NCI-H2107 (cell line): Measurements from ENCODE around the gene LDHD.

Experiments used
- DNase-seq: peaks from one replicate; lab custom pipeline; 2025; lab: John Stamatoyannopoulos, UW

Gene LDHD

GRCh38 chr16:75114179-75114945 is 2.2 kb downstream of the LDHD start:
- no peak for DNase-seq

DNA sequence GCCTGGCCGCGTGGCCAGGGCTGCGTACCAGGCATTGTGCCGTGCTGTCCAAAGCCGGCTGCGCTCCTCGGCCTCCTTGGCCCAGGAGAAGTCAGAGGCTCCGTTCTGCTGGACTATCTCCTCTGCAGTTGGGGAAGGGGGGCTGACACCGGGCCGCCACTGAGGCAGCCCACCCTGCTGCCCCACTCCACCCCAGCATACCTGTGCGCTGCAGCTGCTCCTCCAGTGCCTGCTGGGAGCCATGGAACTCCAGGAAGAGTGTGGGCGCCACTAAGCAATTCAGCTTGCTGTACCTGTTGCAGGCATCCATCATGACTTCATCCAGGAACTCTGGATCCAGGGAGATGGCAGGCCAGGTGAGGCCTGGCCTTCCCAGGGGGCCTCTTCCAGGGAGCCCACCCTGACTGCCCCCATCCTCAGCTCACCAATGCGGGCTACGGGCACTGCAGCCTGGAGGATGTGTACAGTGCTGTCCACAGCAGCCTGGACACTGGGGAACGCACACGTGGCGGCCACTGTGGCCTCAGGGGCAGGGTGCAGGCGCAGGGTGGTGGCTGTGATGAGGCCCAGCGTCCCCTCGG is 2.9 kb downstream of the LDHD start:
- no peak for DNase-seq

- DNase-seq: no peak
Observed at GRCh38 chr16:75112734-75113491, 3.7 kb downstream of the LDHD start.

DNA sequence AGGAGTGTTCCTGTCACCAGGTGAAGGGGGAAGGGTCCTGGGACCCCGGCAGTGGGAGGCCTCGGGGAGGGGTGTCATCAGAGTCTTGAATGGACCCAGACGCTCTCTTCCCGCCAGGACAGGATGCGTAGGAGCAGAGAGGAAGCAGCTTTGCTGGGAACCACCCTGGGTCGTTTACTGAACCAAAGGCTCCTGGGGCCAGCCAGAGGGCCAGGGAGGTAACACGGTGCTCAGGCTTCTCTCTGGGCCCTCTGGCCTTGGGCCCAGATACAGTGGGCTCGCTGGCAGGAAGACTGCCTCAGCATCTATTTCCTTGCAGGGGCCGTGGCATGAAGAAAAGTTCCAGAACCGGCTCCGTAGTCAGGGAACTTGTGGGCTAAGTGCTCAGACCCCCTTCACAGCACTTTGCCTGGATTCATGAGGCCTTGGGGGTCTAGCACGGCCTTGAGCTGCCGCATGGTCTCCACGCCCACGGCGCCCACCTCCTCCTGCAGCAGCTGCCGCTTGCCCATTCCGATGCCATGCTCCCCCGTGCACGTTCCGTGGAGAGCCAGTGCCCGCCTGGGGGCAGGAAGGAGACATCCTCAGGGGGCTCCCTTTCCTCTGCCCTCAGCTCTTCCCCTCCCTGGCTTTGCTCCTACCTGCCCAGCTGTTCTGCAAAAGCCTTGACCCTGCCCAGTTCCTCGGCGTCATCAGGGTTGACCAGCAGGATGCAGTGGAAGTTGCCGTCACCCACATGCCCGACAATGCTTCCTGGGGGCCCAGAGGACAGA is 4.4 kb downstream of the LDHD start:
- DNase-seq: no peak

- no peak for DNase-seq
Observed at GRCh38 chr16:75111514-75111940, 5.1 kb downstream of the LDHD start.

GRCh38 chr16:75110637-75111513 is 5.7 kb downstream of the LDHD start:
- peak; percentile 70 for DNase-seq

- DNase-seq: no peak
Observed at GRCh38 chr16:75109732-75110243, 6.8 kb downstream of the LDHD start.

GRCh38 chr16:75108792-75109731 is 7.5 kb downstream of the LDHD start:
- DNase-seq: peak; percentile 54

DNA sequence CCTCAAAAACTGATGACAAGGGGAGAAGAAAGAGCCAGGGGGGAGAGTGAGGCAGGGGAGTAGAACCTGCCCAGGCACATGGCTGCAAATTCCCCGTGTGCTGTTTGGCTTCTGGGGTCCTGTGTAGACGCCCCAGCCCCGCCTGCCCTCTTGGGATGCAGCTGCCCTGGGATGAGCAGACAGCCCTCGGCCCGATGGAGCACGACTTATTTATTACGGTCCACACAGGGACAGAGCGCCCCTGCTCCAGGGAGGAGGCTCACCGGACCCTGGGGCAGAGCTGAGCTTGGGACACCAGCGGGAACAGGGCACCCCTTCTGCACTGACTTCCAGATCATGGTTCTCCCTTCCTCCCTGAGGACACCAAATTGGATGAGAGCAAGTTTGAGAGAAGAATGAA is 9.1 kb downstream of the LDHD start:
- no peak for DNase-seq

DNA sequence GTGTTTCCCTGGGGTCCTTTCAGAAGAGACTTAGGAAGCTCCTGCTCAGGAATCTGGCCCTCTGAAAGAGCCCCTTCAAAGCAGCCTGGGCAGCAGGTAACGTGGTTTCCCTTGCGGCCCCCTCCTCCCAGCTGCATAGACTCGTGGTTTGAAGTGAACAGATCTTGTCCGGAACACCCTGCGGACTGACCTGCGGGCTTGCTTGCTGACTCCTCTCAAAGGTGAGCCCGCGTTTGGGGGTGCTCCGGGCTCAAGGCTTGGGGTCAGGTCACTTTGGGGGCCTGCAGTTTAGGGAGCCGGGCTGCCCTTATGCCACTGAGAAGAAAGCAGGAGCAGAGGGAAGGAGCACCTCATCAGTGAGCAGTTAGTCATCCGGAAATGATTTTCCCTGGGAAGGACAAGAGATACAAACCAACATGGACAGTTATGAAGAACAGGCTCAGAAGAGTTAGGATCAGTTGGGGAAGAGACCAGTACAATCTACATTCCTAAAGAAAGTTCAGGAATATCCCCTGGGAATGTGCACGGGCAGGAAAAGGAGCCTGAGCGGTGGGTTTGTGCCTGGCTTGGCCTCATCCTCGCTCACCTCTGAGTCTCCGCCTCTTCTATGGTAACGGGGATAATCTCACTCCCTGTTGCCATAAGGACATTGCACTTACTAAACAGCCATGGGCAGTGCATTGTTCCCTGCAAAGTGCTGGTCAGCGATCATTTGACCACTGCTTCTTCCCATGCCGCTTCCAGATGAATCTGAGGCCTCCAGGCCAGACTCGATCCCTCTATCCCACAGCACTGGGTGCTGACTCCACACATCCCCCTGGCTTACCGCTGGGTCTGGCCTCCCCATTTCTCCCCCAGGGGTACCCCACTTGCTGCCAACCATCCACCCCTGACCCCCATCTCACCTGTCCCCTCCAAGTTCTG is 10.0 kb downstream of the LDHD start:
- no peak for DNase-seq

DNA sequence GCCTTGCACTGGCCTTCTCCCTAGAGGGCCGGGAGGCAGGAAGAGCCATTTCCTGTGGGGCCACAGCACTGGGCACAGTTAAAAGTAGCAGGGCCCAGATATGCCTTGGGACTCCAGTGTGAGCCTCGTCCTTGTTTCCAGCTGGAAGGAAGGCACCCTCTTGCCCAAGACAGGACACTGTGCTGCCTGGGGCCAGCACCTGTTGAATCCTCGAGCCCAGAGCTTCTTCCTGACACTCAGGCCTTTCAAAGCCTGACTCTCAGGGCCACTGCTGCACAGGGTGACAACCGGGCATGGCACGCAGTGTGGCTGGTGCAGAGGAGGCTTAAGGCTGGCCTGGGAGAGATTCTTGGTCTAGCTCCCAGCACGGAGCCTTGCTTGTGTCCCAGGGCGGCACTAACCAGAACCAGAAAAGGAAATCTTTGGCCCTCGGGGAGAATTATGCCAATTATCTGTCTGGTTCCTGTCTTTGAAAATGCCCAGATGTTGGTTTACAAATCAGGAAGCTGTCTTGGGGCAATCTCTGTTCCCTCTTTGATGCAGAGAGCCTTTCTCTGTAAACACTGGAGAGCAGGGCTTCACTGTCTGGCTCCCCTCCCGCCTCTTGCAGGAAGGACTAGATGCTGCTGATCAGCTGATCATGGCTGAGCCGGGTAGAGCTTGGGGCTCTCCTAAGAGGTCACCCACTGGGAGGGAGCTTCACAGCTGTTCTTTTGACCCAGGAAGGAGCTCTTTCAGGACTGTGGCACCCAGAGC is 11.1 kb downstream of the LDHD start:
- DNase-seq: no peak

DNA sequence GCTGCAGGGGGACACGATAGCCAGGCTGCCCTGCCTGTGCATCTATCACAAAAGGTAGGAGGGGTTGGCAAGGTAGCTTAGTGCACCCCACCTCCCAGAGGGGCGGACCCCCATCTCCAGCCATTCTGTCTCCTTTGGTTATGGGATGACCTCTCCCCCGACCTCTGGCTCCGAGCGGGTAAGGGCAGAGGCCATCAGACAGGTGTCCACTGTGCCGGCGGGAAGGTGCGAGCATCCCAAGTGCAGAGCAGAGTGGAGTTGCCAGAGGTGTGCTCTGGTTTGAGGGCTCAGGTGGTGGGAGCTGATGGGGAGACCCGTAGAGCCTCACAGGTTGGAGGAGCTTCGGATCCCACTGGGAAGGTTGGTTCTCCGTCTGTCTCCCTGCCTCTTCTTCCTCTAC is 11.7 kb downstream of the LDHD start:
- DNase-seq: no peak

GRCh38 chr16:75103994-75104393 is 12.6 kb downstream of the LDHD start:
- no peak for DNase-seq

DNA sequence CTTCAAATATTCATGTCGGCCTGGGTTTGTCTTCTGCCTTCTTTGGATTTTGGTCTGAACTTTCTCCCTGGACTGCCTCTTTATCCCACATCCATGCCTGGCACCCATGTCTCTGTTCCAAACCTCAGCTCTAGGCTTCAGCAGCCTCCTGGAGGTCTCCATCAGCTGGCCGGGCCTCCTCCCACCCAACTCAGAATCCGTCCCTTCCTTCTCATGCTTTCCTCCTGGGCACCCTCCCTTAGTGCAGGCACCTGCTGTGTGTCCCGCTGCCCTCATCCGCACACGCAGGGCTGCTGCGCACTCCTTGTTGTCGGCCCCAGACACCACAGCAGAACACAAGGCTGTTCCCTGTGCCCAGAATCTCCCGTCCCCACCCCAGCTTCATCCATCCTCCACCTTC is 14.0 kb downstream of the LDHD start:
- no peak for DNase-seq

- DNase-seq: no peak
Observed at GRCh38 chr16:75101635-75102034, 14.9 kb downstream of the LDHD start.

- no peak for DNase-seq
Observed at GRCh38 chr16:75100603-75100990, 16.0 kb downstream of the LDHD start.

GRCh38 chr16:75099738-75100602 is 16.6 kb downstream of the LDHD start:
- DNase-seq: no peak
